ENCODE data around the gene LMTK3. TPM values are rescaled to one million over a fixed set of nuclear protein-coding genes. Genes with fewer than 3 reads are reported as not detected.

Gene LMTK3
- total RNA-seq, 1 experiment from 2014 or later = 10.6 TPM

DNA sequence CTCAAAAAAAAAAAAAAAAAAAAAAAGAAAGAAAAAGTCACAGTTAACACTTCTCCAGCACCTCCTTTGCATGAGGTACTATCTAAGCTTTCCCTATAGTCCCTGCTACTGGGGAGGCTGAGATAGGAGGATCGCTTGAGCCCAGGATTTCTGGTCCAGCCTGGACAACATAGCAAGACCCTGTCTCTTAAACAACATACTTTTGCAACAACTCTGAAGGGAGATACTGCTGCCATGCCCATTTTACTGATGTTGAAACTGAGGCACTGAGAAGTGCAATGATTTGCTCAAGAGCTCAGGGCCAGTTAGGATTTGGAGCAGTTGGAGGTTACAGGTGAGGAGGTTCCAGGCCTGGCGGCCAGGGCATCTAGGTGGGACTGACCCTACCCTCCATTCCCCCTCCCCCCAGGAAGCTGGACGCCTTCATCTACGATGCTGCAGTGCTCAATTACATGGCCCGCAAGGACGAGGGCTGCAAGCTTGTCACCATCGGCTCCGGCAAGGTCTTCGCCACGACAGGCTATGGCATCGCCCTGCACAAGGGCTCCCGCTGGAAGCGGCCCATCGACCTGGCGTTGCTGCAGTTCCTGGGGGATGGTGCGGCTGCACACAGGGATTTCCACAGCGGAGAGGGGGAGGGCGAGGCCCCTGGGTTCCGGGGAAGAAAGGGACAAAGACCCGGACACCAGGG lies 70.1 kb downstream of the LMTK3 start:
- Histone ChIP-seq H3K4me1 (ENCODE audit: control insufficient read depth, insufficient read depth, low read length) (peaks cover 6% of the 10 kb centered on the region), H3K36me3 (ENCODE audit: control insufficient read depth, insufficient read depth, low read length) (no peaks in the 10 kb centered on the region; the same call in 1 of the 2 replicates), H3K27ac (ENCODE audit: low read length) (no peak overlapping the region), H3K27me3 (ENCODE audit: control insufficient read depth, insufficient read depth, low read length) (no peaks in the 10 kb centered on the region), H3K4me3 (ENCODE audit: low read depth in 2 of 2, low read length in 2 of 2) (no peak overlapping the region), H3K9me3 (ENCODE audit: control insufficient read depth, insufficient read depth, low read depth, low read length) (no peaks in the 10 kb centered on the region)
- BruUV-seq (replicated peaks) = no TSS peak
- ATAC-seq (no peak), DNase-seq (ENCODE audit: low read depth, low spot score) (no peak)
- CTCF ChIA-PET = no interaction called here
- TF ChIP-seq POLR2AphosphoS5 (IDR thresholded peaks at IDR 0.05; ENCODE audit: low read depth, low read length) = no peak
- no peak for TF ChIP-seq TCF7L2 (IDR thresholded peaks at IDR 0.05; ENCODE audit: low read depth, low read length)
- no peak for TF ChIP-seq CTCF (IDR thresholded peaks at IDR 0.05)
- TF ChIP-seq, protein P1, sequence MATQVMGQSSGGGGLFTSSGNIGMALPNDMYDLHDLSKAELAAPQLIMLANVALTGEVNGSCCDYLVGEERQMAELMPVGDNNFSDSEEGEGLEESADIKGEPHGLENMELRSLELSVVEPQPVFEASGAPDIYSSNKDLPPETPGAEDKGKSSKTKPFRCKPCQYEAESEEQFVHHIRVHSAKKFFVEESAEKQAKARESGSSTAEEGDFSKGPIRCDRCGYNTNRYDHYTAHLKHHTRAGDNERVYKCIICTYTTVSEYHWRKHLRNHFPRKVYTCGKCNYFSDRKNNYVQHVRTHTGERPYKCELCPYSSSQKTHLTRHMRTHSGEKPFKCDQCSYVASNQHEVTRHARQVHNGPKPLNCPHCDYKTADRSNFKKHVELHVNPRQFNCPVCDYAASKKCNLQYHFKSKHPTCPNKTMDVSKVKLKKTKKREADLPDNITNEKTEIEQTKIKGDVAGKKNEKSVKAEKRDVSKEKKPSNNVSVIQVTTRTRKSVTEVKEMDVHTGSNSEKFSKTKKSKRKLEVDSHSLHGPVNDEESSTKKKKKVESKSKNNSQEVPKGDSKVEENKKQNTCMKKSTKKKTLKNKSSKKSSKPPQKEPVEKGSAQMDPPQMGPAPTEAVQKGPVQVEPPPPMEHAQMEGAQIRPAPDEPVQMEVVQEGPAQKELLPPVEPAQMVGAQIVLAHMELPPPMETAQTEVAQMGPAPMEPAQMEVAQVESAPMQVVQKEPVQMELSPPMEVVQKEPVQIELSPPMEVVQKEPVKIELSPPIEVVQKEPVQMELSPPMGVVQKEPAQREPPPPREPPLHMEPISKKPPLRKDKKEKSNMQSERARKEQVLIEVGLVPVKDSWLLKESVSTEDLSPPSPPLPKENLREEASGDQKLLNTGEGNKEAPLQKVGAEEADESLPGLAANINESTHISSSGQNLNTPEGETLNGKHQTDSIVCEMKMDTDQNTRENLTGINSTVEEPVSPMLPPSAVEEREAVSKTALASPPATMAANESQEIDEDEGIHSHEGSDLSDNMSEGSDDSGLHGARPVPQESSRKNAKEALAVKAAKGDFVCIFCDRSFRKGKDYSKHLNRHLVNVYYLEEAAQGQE (IDR thresholded peaks at IDR 0.05; ENCODE audit: insufficient read depth in 1 of 2, low read depth in 2 of 2, low read length in 1 of 2) = no peak
- no peak for TF ChIP-seq SIN3A (IDR thresholded peaks at IDR 0.05; ENCODE audit: borderline replicate concordance, insufficient read depth, low read depth, low read length)
- POLR2A ChIA-PET = no interaction called here
- intact Hi-C loops (cut with micrococcal nuclease; ENCODE audit: unreplicated experiment) = no loop called here
- in situ Hi-C loops (cut with HindIII; ENCODE audit: low pct_unique_long_range_greater_than_20kb, low sequenced_read_pairs) = no loop called here

GRCh38 chr19:48436586-48436985 lies 75.0 kb downstream of the LMTK3 start:
- H3K9me3 ChIP-seq (ENCODE audit: control insufficient read depth, insufficient read depth, low read depth, low read length) = no peaks in the 10 kb centered on the region
- H3K4me3 ChIP-seq (ENCODE audit: low read depth in 2 of 2, low read length in 2 of 2) = no peak overlapping the region
- ATAC-seq (no peak), DNase-seq (ENCODE audit: low read depth, low spot score) (no peak)
- ChIA-PET POLR2A (no interaction called here), CTCF (no interaction called here)
- no peaks in the 10 kb centered on the region for H3K4me1 ChIP-seq (ENCODE audit: control insufficient read depth, insufficient read depth, low read length)
- in situ Hi-C loops (cut with HindIII; ENCODE audit: low pct_unique_long_range_greater_than_20kb, low sequenced_read_pairs) = no loop called here
- H3K36me3 ChIP-seq (ENCODE audit: control insufficient read depth, insufficient read depth, low read length) = no peaks in the 10 kb centered on the region
- no peak for TF ChIP-seq POLR2AphosphoS5 (IDR thresholded peaks at IDR 0.05; ENCODE audit: low read depth, low read length)
- TF ChIP-seq, protein P1 (IDR thresholded peaks at IDR 0.05; ENCODE audit: insufficient read depth in 1 of 2, low read depth in 2 of 2, low read length in 1 of 2) = no peak
- no peak for TF ChIP-seq TCF7L2 (IDR thresholded peaks at IDR 0.05; ENCODE audit: low read depth, low read length)
- TF ChIP-seq SIN3A (IDR thresholded peaks at IDR 0.05; ENCODE audit: borderline replicate concordance, insufficient read depth, low read depth, low read length) = no peak
- TF ChIP-seq CTCF (IDR thresholded peaks at IDR 0.05) = no peak
- no TSS peak for BruUV-seq (replicated peaks)
- no peaks in the 10 kb centered on the region for H3K27me3 ChIP-seq (ENCODE audit: control insufficient read depth, insufficient read depth, low read length)
- intact Hi-C loops (cut with micrococcal nuclease; ENCODE audit: unreplicated experiment) = no loop called here
- H3K27ac ChIP-seq (ENCODE audit: low read length) = no peak overlapping the region
